Brain microvascular endothelial cell (primary cell): ENCODE measurements around the gene APOBEC3H.

Experiments used
- DNase-seq: peaks from one replicate; pipeline ENCODE4 v3.0.0-alpha.2; 2020
- H3K27ac ChIP-seq: fragments of 250-450 bp; sonication (Bioruptor Pico); 2 replicates; pipeline ENCODE4 v1.5.1; 2020; ENCODE audit warnings: mild to moderate bottlenecking, moderate library complexity
- H3K27me3 ChIP-seq: fragments of 250-450 bp; sonication (Bioruptor Pico); replicated peaks from 2 replicates; pipeline ENCODE4 v1.5.1; 2020; ENCODE audit warnings: mild to moderate bottlenecking
- H3K36me3 ChIP-seq: fragments of 250-450 bp; sonication (Bioruptor Pico); replicated peaks from 2 replicates; pipeline ENCODE4 v1.5.1; 2020; ENCODE audit warnings: mild to moderate bottlenecking
- H3K4me3 ChIP-seq: 2 replicates; pipeline ENCODE4 v1.5.1; 2011; ENCODE audit warnings: low read depth, mild to moderate bottlenecking, control low read depth, low read length, moderate library complexity
- CTCF ChIP-seq: IDR thresholded peaks from 2 replicates; pipeline ENCODE4 v1.5.1; 2011; ENCODE audit warnings: low read depth, mild to moderate bottlenecking, moderate library complexity, low read length, control low read depth, inconsistent platforms; ENCODE audit errors: missing control alignments
- in situ Hi-C: cut with HindIII; loops from 2 replicates; pipeline ENCODE4 v1.10.0; 2017; ENCODE audit warnings: low sequenced_read_pairs, low pct_ligation_motif_present

APOBEC3H gene

GRCh38 chr22:39084666-39085065 is 12.4 kb upstream of the APOBEC3H start:
- Histone ChIP-seq H3K4me3 (no peak overlapping the region), H3K27me3 (no peaks in the 10 kb centered on the region), H3K36me3 (no peaks in the 10 kb centered on the region), H3K27ac (no peak overlapping the region)
- in situ Hi-C loops, result no loop called here
- no peak for TF ChIP-seq CTCF
- no peak for DNase-seq

GRCh38 chr22:39087098-39087497 is 9.9 kb upstream of the APOBEC3H start:
- Histone ChIP-seq H3K27me3 (no peaks in the 10 kb centered on the region), H3K27ac (no peak overlapping the region)
- no peak for TF ChIP-seq CTCF

GRCh38 chr22:39087881-39088684 is 9.0 kb upstream of the APOBEC3H start:
- no peak for TF ChIP-seq CTCF
- Histone ChIP-seq H3K27me3 (no peaks in the 10 kb centered on the region), H3K27ac (no peak overlapping the region), H3K36me3 (no peaks in the 10 kb centered on the region), H3K4me3 (no peak overlapping the region)
- no peak for DNase-seq
- in situ Hi-C loops, result no loop called here

More at GRCh38 chr22:39087098-39087497, 9.9 kb upstream of the APOBEC3H start:
- DNase-seq, result no peak
- no peaks in the 10 kb centered on the region for H3K36me3 ChIP-seq
- H3K4me3 ChIP-seq, result no peak overlapping the region
- in situ Hi-C loops, result no loop called here

GRCh38 chr22:39088685-39089032 is 8.4 kb upstream of the APOBEC3H start:
- no peak for DNase-seq
- Histone ChIP-seq H3K36me3 (no peaks in the 10 kb centered on the region), H3K4me3 (no peak overlapping the region), H3K27me3 (no peaks in the 10 kb centered on the region), H3K27ac (no peak overlapping the region)
- no peak for TF ChIP-seq CTCF
- in situ Hi-C loops, result no loop called here

DNA sequence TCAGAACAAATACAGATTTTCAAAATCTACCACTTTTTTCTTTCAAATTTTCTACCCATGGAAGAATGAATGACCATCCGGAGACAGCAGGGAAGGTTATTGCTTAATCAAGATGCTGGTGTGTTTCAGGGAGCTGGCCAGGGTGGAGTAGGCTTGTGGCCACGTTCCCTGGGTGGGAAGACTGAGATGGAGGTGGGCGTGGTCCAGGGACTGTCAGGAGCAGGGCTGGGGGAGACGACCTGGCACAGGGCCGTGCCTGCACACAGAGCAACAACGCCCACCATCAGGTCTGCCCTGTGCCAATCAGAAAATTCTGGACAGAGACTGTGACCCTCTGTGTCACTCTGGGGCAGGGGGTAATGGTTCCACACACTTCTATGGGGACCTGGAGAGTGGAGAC is 7.1 kb upstream of the APOBEC3H start:
- TF ChIP-seq CTCF, result no peak
- in situ Hi-C loops, result no loop called here
- Histone ChIP-seq H3K4me3 (no peak overlapping the region), H3K36me3 (no peaks in the 10 kb centered on the region), H3K27me3 (no peaks in the 10 kb centered on the region), H3K27ac (no peak overlapping the region)
- DNase-seq, result no peak

DNA sequence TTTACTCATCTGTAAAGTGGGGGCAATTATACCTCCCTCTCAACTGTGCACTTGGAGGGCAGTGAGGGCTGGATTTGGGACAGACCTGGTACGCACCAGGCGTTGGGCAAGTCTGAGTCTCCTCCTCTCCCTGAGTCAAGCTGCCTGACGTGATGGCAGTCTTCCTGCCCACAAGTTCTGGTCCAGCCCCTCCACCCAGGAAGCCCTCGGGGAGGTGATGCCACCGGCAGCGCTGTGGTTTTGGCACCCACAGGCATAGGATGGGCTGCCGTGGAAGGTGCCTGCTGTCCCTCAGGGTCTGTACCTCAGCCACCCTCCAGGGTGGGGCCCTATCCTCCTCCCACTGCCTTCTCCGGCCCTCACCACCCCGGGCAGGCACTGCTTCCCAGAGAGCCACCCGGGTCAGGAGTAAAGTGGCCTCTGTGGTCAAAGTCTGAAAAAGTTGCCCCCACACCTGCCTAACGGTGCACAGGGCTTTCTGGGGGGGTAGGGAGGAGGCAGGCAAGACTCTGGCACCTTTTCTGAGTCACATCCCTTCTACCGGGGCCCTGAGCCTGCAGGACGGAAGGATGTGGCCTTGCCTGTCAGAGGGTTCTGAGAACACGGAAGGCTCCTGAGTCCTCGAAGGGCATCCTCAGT is 6.5 kb upstream of the APOBEC3H start:
- Histone ChIP-seq H3K4me3 (no peak overlapping the region), H3K27ac (no peak overlapping the region), H3K36me3 (no peaks in the 10 kb centered on the region), H3K27me3 (no peaks in the 10 kb centered on the region)
- in situ Hi-C loops, result no loop called here
- no peak for DNase-seq
- TF ChIP-seq CTCF, result no peak
